ENCODE results near the gene LRRC4C.

GRCh38 chr11:41003339-41004282 is 455.8 kb downstream of the LRRC4C start:
- TF ChIP-seq, protein P1, sequence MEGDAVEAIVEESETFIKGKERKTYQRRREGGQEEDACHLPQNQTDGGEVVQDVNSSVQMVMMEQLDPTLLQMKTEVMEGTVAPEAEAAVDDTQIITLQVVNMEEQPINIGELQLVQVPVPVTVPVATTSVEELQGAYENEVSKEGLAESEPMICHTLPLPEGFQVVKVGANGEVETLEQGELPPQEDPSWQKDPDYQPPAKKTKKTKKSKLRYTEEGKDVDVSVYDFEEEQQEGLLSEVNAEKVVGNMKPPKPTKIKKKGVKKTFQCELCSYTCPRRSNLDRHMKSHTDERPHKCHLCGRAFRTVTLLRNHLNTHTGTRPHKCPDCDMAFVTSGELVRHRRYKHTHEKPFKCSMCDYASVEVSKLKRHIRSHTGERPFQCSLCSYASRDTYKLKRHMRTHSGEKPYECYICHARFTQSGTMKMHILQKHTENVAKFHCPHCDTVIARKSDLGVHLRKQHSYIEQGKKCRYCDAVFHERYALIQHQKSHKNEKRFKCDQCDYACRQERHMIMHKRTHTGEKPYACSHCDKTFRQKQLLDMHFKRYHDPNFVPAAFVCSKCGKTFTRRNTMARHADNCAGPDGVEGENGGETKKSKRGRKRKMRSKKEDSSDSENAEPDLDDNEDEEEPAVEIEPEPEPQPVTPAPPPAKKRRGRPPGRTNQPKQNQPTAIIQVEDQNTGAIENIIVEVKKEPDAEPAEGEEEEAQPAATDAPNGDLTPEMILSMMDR (conservative IDR thresholded peaks at IDR 0.05 in 1 of 2, IDR thresholded peaks at IDR 0.05 in 1 of 2; ENCODE audit: low read depth in 1 of 2, low read length in 2 of 2) = no peak
- TF ChIP-seq EZH2 (IDR thresholded peaks at IDR 0.05; ENCODE audit: low read length, missing control alignments) = no peak

All from fibroblast of lung (primary cell).